Chondrocyte (in vitro differentiated cells): Measurements from ENCODE around the gene KRTAP5-4. TPM values are rescaled to one million over a fixed set of nuclear protein-coding genes. Genes with fewer than 3 reads are reported as not detected.

Experiments used
- DNase-seq: peaks from one replicate; pipeline ENCODE4 v3.0.0; 2021; ENCODE audit warnings: mixed read lengths, low spot score
- H3K27ac Mint-ChIP-seq: one replicate; pipeline ENCODE4 v1.8.0; 2021; ENCODE audit warnings: mild to moderate bottlenecking, moderate library complexity, mixed read lengths; ENCODE audit not compliant: unreplicated experiment
- H3K27me3 Mint-ChIP-seq: 2 replicates; pipeline ENCODE4 v1.8.0; 2021; ENCODE audit warnings: low read depth, mixed read lengths
- H3K36me3 Mint-ChIP-seq: 2 replicates; pipeline ENCODE4 v1.8.0; 2021; ENCODE audit warnings: low read depth, mixed read lengths
- H3K4me1 Mint-ChIP-seq: 2 replicates; pipeline ENCODE4 v1.8.0; 2021; ENCODE audit warnings: low read depth, mild to moderate bottlenecking, mixed read lengths
- H3K4me3 Mint-ChIP-seq: one replicate; pipeline ENCODE4 v1.8.0; 2021; ENCODE audit warnings: mild to moderate bottlenecking, moderate library complexity, mixed read lengths; ENCODE audit not compliant: unreplicated experiment
- H3K9me3 Mint-ChIP-seq: 2 replicates; pipeline ENCODE4 v1.8.0; 2021; ENCODE audit warnings: low read depth, mixed read lengths
- total RNA-seq: library from RNA; stranded (reverse); gene quantifications from 3 replicates; pipeline ENCODE4 v1.2.1, GENCODE V29; 2021
- TF ChIP-seq, protein P1 (sequence below): fragments of 200-600 bp; sonication (generic); IDR thresholded peaks from 2 replicates; pipeline ENCODE4 v1.5.0; 2021; ENCODE audit warnings: antibody characterized with exemption, mild to moderate bottlenecking, moderate library complexity

Gene KRTAP5-4
- total RNA-seq, 1 donor from 2014 or later = not detected

DNA sequence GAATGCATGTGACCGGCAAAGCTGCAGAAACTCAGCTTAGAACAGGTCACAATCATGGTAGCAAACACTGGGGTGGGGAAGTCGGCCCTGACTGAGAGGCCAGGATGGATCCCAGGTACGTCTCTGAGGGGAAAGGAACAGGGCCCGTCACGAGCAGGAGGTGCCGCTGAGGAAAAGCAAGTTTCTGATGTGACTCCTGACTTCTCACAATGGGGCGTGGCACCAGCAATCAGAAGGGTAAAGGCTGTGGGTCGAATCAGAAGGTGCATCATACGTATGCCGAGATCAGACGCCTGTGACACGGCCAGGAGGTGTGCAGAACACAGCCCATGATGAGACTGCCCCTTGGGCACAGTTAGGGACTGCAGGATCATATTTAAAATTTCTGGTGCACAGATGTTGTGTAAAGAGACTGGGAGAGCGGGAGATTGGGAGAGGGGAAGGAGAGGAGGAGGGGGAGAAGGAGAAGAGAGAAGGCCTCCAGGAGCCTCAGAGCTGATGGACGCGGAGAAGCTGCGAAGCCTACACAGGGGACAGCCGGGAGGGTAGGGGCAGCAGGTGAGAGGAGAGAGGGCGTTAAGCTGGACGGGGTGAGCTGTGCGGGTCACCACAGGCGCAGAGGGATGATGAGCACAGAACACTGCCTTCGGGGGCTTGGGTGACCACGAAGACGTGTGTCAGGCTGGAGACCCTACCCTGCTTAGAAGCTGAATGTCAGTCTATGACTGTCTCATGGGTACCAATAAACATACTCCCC lies 38.4 kb upstream of the KRTAP5-4 start:
- TF ChIP-seq, protein P1, sequence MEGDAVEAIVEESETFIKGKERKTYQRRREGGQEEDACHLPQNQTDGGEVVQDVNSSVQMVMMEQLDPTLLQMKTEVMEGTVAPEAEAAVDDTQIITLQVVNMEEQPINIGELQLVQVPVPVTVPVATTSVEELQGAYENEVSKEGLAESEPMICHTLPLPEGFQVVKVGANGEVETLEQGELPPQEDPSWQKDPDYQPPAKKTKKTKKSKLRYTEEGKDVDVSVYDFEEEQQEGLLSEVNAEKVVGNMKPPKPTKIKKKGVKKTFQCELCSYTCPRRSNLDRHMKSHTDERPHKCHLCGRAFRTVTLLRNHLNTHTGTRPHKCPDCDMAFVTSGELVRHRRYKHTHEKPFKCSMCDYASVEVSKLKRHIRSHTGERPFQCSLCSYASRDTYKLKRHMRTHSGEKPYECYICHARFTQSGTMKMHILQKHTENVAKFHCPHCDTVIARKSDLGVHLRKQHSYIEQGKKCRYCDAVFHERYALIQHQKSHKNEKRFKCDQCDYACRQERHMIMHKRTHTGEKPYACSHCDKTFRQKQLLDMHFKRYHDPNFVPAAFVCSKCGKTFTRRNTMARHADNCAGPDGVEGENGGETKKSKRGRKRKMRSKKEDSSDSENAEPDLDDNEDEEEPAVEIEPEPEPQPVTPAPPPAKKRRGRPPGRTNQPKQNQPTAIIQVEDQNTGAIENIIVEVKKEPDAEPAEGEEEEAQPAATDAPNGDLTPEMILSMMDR = no peak
- Mint-ChIP-seq H3K27ac (no peak overlapping the region), H3K4me1 (no peaks in the 10 kb centered on the region)

DNA sequence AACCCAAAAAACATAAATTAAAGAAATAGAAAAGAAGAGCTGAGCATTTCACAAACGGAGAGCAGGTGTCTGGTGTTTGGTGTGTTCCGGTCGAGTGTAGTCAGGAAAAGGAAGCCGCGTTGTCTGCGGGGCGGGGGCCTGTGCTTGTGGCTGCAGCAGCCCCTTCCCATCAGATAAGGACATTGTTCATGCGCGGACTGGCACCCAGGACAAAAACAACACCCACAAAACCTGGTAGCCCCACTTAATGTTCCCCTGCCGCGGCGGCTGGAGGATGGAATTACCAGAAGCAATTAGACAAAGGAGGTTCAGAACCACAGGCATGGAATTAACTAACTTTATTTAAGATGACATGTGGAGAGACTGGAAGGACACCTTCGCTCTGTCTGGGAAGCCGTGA lies 37.6 kb upstream of the KRTAP5-4 start:
- Mint-ChIP-seq H3K36me3 (no peaks in the 10 kb centered on the region), H3K4me3 (no peak overlapping the region), H3K27ac (no peak overlapping the region), H3K27me3 (peaks cover 28% of the 10 kb centered on the region), H3K9me3 (no peaks in the 10 kb centered on the region), H3K4me1 (no peaks in the 10 kb centered on the region)
- DNase-seq = peak; percentile 54
- TF ChIP-seq, protein P1 = no peak

More for the DNA sequence above, 38.4 kb upstream of the KRTAP5-4 start:
- Mint-ChIP-seq H3K36me3 (no peaks in the 10 kb centered on the region), H3K9me3 (no peaks in the 10 kb centered on the region), H3K27me3 (peaks cover 26% of the 10 kb centered on the region), H3K4me3 (no peak overlapping the region)
- DNase-seq = peak; percentile 79

DNA sequence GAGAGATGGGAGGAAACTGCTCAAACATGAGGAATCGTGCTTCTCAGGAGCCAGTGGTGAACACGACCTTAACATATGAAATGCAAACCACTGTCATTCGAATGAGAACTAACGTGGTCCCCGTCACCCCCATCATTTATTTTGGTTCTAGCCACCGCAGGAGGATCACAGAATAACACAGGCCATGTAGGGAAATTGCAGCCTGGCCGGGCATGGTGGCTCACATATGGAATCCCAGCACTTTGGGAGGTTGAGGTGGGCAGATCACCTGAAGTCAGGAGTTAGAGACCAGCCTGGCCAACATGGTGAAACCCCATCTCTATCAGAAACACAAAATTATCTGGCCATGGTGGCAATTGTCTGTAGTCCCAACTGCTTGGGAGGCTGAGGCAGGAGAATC lies 34.7 kb upstream of the KRTAP5-4 start:
- DNase-seq = peak; percentile 28
- Mint-ChIP-seq H3K27ac (no peak overlapping the region), H3K36me3 (no peaks in the 10 kb centered on the region), H3K27me3 (peaks cover 19% of the 10 kb centered on the region), H3K4me1 (no peaks in the 10 kb centered on the region), H3K9me3 (no peaks in the 10 kb centered on the region), H3K4me3 (no peak overlapping the region)
- TF ChIP-seq, protein P1 = no peak

DNA sequence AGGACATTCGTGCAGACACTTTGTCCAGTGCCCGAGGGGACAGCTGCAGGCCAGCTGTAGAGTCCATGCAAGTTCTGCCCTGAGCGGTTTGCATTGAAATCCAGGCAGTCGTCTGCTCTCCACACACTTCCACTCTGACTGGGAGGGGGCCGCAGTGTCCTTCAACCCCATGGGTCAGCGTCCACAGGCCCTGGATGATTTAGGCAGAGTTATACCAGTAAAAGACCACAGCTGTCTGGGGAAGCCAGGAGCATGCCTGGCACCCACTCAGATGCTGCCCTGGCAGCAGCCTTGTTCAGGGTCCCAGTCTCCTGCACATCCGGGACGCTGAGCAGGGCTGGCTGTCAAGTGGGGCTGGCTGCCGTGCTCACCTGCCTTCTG lies 34.1 kb upstream of the KRTAP5-4 start:
- Mint-ChIP-seq H3K4me3 (no peak overlapping the region), H3K36me3 (no peaks in the 10 kb centered on the region), H3K9me3 (no peaks in the 10 kb centered on the region), H3K27me3 (peaks cover 23% of the 10 kb centered on the region), H3K4me1 (no peaks in the 10 kb centered on the region), H3K27ac (no peak overlapping the region)
- DNase-seq = peak; percentile 67
- TF ChIP-seq, protein P1 = no peak

DNA sequence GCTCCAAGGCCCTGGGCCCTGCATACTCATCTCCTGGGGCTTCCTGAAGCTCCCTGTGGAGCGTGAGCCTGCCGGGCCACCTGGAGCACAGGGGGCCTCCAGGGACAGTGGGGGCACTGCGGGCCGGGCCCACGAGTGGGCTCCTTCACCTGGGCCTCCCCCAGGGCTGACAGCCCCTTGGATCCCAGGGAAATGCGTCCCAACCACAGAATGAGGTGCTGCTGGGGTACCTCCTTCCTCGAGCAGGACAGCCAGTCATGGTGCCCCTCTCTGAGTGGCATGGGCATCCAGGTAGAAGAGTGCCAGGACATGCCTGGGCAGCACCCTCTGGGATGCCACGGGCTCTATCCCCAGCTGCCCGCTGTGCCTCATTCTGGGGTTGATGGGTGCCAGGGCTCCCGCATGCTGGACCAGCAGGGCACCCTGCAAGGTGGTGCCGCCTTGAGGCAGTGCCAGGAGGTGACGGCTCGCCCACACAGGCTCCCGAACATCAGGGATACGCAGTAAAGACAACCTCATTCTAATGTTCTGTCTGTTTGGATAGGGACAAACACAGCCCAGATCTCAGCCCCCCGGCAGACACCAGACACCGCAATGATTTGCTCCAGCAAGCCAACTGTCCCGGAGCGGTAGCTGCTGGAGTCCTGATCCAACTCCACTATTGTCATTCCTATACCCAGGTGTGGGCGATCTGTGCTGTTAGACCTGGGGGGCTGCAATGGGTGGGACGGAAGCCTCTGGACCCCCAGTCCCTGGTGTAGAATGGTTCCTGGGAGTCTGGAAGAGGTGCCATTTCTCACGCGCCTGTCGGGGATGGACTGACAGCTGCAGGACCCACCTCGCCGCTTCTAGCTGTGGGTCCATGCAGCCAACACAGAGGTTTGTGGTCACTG lies 33.5 kb upstream of the KRTAP5-4 start:
- no peaks in the 10 kb centered on the region for H3K36me3 Mint-ChIP-seq

More for the DNA sequence above, 33.5 kb upstream of the KRTAP5-4 start:
- TF ChIP-seq, protein P1 = no peak
- Mint-ChIP-seq H3K27ac (no peak overlapping the region), H3K4me1 (no peaks in the 10 kb centered on the region), H3K9me3 (no peaks in the 10 kb centered on the region), H3K27me3 (peaks cover 26% of the 10 kb centered on the region), H3K4me3 (no peak overlapping the region)
- peak; percentile 85 for DNase-seq
